Smooth muscle cell (in vitro differentiated cells): Measurements from ENCODE around the gene LCNL1. TPM values are rescaled to one million over a fixed set of nuclear protein-coding genes. Genes with fewer than 3 reads are reported as not detected.

Experiments used
- DNase-seq: peaks from one replicate; lab custom pipeline; 2025; ENCODE audit not compliant: unreplicated experiment; lab: John Stamatoyannopoulos, UW
- H2AFZ ChIP-seq: fragments of 200-600 bp; sonication (generic); 2 replicates; pipeline ENCODE4 v1.6.0; 2016; ENCODE audit warnings: antibody characterized with exemption, low read depth, mild to moderate bottlenecking
- H3F3A ChIP-seq: fragments of 200-600 bp; sonication (generic); 2 replicates; pipeline ENCODE4 v1.6.0; 2017; ENCODE audit warnings: antibody characterized with exemption, low read depth
- H3K27ac ChIP-seq: fragments of 200-600 bp; sonication (generic); 2 replicates; pipeline ENCODE4 v1.5.1; 2016; ENCODE audit warnings: low read depth, mild to moderate bottlenecking
- H3K27me3 ChIP-seq: fragments of 200-600 bp; sonication (generic); 2 replicates; pipeline ENCODE4 v1.6.1; 2016; ENCODE audit warnings: low read depth, mild to moderate bottlenecking
- H3K36me3 ChIP-seq: fragments of 200-600 bp; sonication (generic); 2 replicates; pipeline ENCODE4 v1.5.1; 2016; ENCODE audit warnings: low read depth
- H3K4me1 ChIP-seq: fragments of 200-600 bp; sonication (generic); 2 replicates; pipeline ENCODE4 v1.5.1; 2016; ENCODE audit warnings: low read depth
- H3K4me2 ChIP-seq: fragments of 200-600 bp; sonication (generic); 2 replicates; pipeline ENCODE4 v1.6.0; 2016; ENCODE audit warnings: mild to moderate bottlenecking
- H3K4me3 ChIP-seq: fragments of 200-600 bp; sonication (generic); 2 replicates; pipeline ENCODE4 v1.5.1; 2016; ENCODE audit warnings: mild to moderate bottlenecking
- H3K79me2 ChIP-seq: fragments of 200-600 bp; sonication (generic); 2 replicates; pipeline ENCODE4 v1.6.0; 2016; ENCODE audit warnings: low read depth, mild to moderate bottlenecking
- H3K9ac ChIP-seq: fragments of 200-600 bp; sonication (generic); 2 replicates; pipeline ENCODE4 v1.6.0; 2016; ENCODE audit warnings: low read depth
- H3K9me3 ChIP-seq: fragments of 200-600 bp; sonication (generic); replicated peaks from 2 replicates; pipeline ENCODE4 v1.5.1; 2016; ENCODE audit warnings: low read depth
- H4K20me1 ChIP-seq: fragments of 200-600 bp; sonication (generic); 2 replicates; pipeline ENCODE4 v1.6.0; 2016; ENCODE audit warnings: low read depth
- CTCF ChIP-seq: fragments of 200-600 bp; sonication (generic); IDR thresholded peaks from 2 replicates; pipeline ENCODE4 v1.5.1; 2017; ENCODE audit warnings: borderline replicate concordance, mild to moderate bottlenecking, antibody characterized with exemption; ENCODE audit not compliant: insufficient read depth, poor library complexity, severe bottlenecking
- WGBS: methylation state at CpG from one replicate; pipeline ENCODE4 v1.1.7; 2016; ENCODE audit warnings: low lambda C conversion rate; 5-methylcytosine and 5-hydroxymethylcytosine counted together
- polyA plus RNA-seq: library from polyadenylated mRNA; unstranded; fragments of >200 nt; fragmentation: Nextera tagmentation; extraction: Ambion mirVana; gene quantifications from 2 replicates; pipeline ENCODE4 v1.2.1, GENCODE V29; 2016
- total RNA-seq: library from RNA; depleted of rRNA; stranded (reverse); fragments of >200 nt; gene quantifications from 2 replicates; pipeline ENCODE4 v1.2.3, GENCODE V29; 2014

The LCNL1 gene
- total and polyA plus RNA-seq, 2 experiments from 2014 or later: 0.89 to 1.1 TPM

DNA sequence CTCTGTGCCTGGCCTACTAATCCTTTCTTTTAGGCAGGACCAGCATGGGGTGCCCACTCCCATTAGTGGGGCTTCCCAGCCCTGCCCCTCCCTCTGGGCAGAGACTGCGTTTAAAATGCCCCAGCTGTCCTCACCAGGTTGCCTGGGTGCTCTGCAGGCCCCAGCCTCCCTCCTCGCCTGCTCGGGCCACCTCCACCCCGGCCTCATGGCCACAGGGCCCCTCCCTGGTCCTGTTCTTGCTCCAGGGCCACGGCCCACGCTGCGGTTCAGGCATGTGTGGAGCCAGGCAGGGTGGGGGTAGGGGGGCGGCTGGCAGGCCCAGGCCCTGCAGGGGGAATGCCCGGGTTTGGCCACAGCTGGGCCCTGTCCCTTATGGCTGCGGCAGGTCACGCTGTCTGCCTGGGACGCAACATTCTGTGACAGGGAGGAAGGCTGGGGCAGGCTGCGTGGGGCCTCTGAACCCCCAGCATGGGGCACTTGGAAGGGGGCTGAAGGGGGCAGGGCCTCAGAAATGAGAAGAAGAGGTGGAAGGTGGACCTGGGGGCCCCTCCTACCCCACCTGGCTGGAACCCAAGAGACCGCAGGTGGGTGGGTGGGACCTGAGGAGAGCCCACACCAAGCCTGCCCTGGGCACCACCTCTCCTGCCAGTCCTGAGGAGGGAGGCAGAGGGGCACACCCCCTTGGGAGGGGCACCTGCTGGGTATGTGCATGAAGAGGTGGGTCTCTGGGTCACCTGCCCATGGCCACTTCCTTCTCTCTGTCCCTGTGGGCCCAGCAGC is 31.1 kb upstream of the LCNL1 start, which contains the start of gene LCN12:
LCN12 (plus strand) TSS at position 733 of the 780 bp plus-strand sequence. CDS start 55 bp downstream, outside the sequence.
- TF ChIP-seq CTCF: no peak
- DNase-seq: no peak
- Histone ChIP-seq H3K27me3 (no peaks in the 10 kb centered on the region), H3K4me2 (no peak within 1 kb of the TSS), H3K9ac (no peak within 1 kb of the TSS), H3K79me2 (no peaks in the 10 kb centered on the region), H3F3A (no peaks in the 10 kb centered on the region), H3K27ac (no peak within 1 kb of the TSS), H4K20me1 (no peaks in the 10 kb centered on the region), H3K4me3 (no peak within 1 kb of the TSS), H3K4me1 (peaks cover 6% of the 10 kb centered on the region), H3K36me3 (no peaks in the 10 kb centered on the region), H2AFZ (no peak within 1 kb of the TSS), H3K9me3 (no peaks in the 10 kb centered on the region)
- WGBS: 88% methylated on average over 12 of the region's 14 CpGs

DNA sequence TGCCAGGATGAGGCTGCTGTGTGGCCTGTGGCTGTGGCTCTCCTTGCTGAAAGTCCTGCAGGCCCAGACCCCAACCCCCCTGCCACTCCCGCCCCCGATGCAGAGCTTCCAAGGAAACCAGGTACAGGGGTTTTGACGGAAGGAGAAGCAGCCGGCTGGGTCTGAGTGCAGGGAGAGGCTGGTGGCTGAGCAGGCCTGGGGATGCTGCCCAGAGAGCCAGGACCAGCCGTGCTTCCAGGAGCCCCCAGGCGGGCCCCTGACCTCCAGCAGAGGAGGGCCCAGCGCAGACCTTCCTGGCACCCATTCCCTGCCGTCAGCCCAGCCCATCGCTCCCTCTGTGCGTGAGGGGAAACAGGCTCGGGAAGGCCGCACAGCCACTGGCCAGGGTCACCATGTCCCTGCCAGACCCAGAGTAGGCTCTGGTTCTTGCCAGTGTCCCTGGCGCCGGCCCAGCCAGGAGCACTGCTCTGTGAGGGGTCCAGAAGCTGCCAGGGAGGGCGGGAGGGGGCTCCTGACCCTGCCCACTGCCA is 30.4 kb upstream of the LCNL1 start:
- no peak for TF ChIP-seq CTCF
- no peaks in the 10 kb centered on the region for H3K79me2 ChIP-seq
- H3F3A ChIP-seq: no peaks in the 10 kb centered on the region
- no peaks in the 10 kb centered on the region for H3K36me3 ChIP-seq
- H3K9me3 ChIP-seq: no peaks in the 10 kb centered on the region
- H3K27ac ChIP-seq: no peak overlapping the region
- 84% methylated on average over 13 of the region's 15 CpGs for WGBS
- DNase-seq: no peak
- no peak overlapping the region for H3K4me3 ChIP-seq
- H3K27me3 ChIP-seq: no peaks in the 10 kb centered on the region
- H3K9ac ChIP-seq: no peak overlapping the region
- peaks cover 6% of the 10 kb centered on the region for H3K4me1 ChIP-seq
- H4K20me1 ChIP-seq: no peaks in the 10 kb centered on the region
- no peak overlapping the region for H3K4me2 ChIP-seq
- H2AFZ ChIP-seq: no peak overlapping the region

DNA sequence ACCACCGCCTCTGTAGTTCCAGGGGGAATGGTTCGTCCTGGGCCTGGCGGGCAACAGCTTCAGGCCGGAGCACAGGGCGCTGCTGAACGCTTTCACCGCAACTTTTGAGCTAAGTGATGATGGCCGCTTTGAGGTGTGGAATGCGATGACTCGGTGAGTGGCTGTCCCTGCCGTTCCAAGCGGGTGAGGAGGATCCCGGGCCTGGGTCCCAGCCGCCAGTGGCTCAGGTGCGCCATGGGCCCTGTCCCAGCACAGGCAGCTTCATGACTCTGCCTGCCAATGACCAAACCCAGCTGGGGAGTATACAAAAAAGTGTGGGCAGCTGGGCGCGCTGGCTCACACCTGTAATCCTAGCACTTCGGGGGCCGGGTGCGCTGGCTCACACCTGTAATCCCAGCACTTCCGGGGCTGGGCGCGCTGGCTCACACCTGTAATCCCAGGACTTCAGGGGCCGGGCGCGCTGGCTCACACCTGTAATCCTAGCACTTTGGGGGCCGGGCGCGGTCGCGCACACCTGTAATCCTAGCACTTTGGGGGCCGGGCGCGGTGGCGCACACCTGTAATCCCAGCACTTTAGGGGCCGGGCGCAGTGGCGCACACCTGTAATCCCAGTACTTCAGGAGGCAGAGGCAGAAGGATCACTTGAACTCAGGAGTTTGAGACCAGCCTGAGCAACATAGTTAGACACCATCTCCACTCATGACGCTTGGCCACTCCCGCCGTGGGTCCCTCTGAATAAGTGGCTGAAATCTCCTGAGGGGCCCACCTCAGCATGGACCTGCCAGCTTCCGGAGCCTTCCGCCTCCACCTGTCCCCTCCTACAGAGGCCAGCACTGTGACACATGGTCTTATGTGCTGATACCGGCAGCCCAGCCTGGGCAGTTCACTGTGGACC is 29.7 kb upstream of the LCNL1 start:
- H3K4me2 ChIP-seq: no peak overlapping the region
- H3K4me3 ChIP-seq: no peak overlapping the region
- H3K27me3 ChIP-seq: no peaks in the 10 kb centered on the region
- DNase-seq: no peak
- H3F3A ChIP-seq: no peaks in the 10 kb centered on the region
- no peaks in the 10 kb centered on the region for H3K36me3 ChIP-seq
- H3K27ac ChIP-seq: no peak overlapping the region
- H3K9me3 ChIP-seq: no peaks in the 10 kb centered on the region
- whole genome bisulfite sequencing: 90% methylated on average over 42 of the region's 44 CpGs
- H2AFZ ChIP-seq: no peak overlapping the region
- no peaks in the 10 kb centered on the region for H3K79me2 ChIP-seq
- TF ChIP-seq CTCF: no peak
- H3K4me1 ChIP-seq: peaks cover 6% of the 10 kb centered on the region
- no peaks in the 10 kb centered on the region for H4K20me1 ChIP-seq
- no peak overlapping the region for H3K9ac ChIP-seq
